Prostate gland (tissue), 2 donors: ENCODE measurements around the gene EPAS1.

ENCODE experiments used
- CTCF ChIP-seq, 4 experiments: fragments of 200-600 bp in 2 of 4; fragments of 450-650 bp in 2 of 4; sonication (generic) in 2 of 4; IDR thresholded peaks; 1 replicate in 3 of 4; 2 replicates in 1 of 4; pipeline ENCODE4 v1.5.1; 2016 to 2019; ENCODE audit warnings: antibody characterized with exemption in 4 of 4, mild to moderate bottlenecking in 2 of 4, moderate library complexity in 2 of 4
- POLR2A ChIP-seq: fragments of 450-650 bp; IDR thresholded peaks from one replicate; pipeline ENCODE4 v1.6.1; 2016; ENCODE audit warnings: antibody characterized with exemption, mild to moderate bottlenecking

DNA sequence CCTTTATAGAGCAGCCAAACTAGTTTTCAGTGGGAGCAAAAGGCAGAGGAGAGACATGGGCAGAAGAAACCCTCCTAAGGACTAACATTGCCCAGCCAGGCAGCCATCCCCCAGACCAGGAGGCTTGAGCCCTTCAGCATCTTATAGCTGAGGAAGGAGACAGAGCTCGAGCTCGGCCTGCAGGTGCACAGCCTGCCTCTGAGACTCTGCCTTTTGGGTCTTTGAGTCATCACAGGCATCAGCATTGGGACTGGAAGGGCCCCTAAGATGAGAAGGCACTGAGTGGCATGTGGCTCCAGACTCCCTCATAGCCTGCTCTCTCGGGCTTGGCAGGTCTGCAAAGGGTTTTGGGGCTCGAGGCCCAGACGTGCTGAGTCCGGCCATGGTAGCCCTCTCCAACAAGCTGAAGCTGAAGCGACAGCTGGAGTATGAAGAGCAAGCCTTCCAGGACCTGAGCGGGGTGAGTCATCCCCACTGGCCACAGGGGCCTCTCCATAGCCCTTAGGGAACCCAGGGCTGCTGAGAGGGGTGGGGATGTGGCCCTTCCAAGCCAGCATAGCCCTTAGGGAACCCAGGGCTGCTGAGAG, 84.1 kb downstream of the EPAS1 start:
- TF ChIP-seq POLR2A (no peak), CTCF (IDR thresholded peaks at IDR 0.05) (no peak)
